GM12874 (cell line): ENCODE data around the gene MFSD12.

Source experiments
- CTCF ChIP-seq: IDR thresholded peaks from 2 replicates; pipeline ENCODE4 v1.5.1; 2011; ENCODE audit warnings: low read depth, mild to moderate bottlenecking, control low read depth, low read length, moderate library complexity; ENCODE audit not compliant: insufficient read depth

MFSD12 gene

GRCh38 chr19:3518659-3519058 lies 38.7 kb downstream of the MFSD12 start:
- TF ChIP-seq CTCF: no peak

DNA sequence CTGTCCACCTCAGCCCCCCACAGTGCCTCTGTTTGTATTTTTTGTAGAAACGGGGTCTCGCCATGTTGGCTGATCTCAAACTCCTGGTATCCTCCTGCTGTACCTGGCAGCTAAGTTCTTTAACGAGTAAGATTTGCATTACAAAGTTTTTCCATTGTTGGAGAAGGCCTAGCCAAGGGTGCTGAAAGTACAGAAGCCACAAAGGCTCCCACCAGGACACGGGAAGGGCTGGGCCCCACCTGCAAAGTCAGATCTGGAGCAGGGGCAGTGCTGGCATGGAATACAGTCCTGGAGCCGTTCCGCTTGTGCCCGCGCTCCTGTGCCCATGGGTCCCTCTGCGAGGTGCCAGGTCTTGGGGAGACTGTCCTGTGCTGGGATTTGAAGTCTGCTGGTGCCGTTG lies 39.1 kb downstream of the MFSD12 start:
- no peak for TF ChIP-seq CTCF

GRCh38 chr19:3517638-3518037 lies 39.7 kb downstream of the MFSD12 start:
- TF ChIP-seq CTCF: no peak

DNA sequence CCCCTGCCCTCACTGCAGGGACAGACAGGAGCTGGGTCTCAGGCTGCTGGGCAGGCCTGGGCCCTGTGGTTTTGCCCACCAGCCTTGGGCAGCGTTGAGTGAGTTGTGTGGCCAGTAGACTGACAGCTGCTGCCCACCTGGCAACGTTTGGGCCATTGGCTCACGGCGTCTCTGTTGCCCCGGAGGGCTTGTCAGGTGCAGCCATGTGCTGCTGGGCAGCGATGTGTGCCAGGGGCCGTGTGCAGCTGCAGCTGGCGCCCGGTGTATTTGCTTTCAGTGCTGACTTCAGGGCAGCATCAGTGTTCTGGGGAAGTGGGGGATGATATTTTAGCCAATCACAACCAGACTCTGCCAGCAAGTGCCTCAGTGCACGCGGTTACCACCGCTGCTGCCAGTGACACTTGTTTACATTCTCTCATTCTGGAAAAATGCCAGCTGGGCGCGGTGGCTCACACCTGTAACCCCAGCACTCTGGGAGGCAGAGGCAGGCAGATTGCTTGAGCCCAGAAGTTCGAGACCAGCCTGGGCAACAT lies 40.6 kb downstream of the MFSD12 start:
- TF ChIP-seq CTCF: no peak

GRCh38 chr19:3515891-3516422 lies 41.4 kb downstream of the MFSD12 start:
- no peak for TF ChIP-seq CTCF

DNA sequence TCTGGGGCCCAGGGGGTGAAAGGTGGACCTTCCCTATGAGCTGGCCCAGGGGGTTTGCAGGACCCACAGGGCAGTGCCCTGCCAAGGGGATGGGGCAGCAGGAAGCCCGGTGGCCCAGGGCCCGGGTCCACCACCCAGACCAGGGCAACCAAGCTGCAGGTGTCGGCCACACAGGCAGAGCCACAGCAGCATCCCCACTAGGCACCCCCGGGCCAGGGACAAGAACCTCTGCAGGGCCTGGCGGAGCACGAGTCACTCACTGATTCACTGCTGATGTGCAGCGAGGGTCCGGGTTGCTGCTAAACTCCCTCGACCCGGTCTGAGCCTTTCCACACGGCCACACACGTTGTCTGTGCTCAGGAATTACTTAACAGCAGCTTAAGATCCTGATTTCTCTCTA lies 42.5 kb downstream of the MFSD12 start:
- TF ChIP-seq CTCF: no peak

GRCh38 chr19:3513229-3514140 lies 43.9 kb downstream of the MFSD12 start:
- TF ChIP-seq CTCF: no peak
